C4-2B (cell line): ENCODE data around the gene CIAO1.

Experiments used
- CTCF ChIP-seq: fragments of 450-650 bp; conservative IDR thresholded peaks from 2 replicates; pipeline ENCODE4 v1.5.1; 2017; ENCODE audit warnings: mild to moderate bottlenecking
- ZFX ChIP-seq: fragments of 450-650 bp; IDR thresholded peaks from 2 replicates; pipeline ENCODE4 v1.6.1; 2017

- TF ChIP-seq CTCF (no peak), ZFX (no peak)
Measured at GRCh38 chr2:96250188-96250587, 15.8 kb upstream of the CIAO1 start.
